ENCODE results near the gene S100B. TPM values are rescaled to one million over a fixed set of nuclear protein-coding genes. Genes with fewer than 3 reads are reported as not detected.

Gene S100B
- not detected in 2 replicates for total RNA-seq
- polyA plus RNA-seq: not detected in 2 replicates
- not detected in 2 replicates for polyA plus RNA-seq (2011; cell fraction: cytosol; rRNA removed)
- polyA plus RNA-seq (2011; cell fraction: nucleus; rRNA removed): not detected in 2 replicates
- not detected in 2 replicates for polyA plus RNA-seq (2012)
- polyA minus RNA-seq: not detected in 2 replicates
- not detected for polyA minus RNA-seq (2011; cell fraction: cytosol; rRNA and poly(A)+ RNA removed)
- polyA minus RNA-seq (2011; cell fraction: nucleus; rRNA and poly(A)+ RNA removed): not detected in 2 replicates
- percentile 17 among the genes with signal in this experiment for Bru-seq, nascent RNA
- BruChase-seq, experiment 1, labeled RNA remaining after a 6-hour chase: not detected
- BruChase-seq, experiment 2, labeled RNA remaining after a 2-hour chase: not detected
- long read RNA-seq: 0 reads

DNA sequence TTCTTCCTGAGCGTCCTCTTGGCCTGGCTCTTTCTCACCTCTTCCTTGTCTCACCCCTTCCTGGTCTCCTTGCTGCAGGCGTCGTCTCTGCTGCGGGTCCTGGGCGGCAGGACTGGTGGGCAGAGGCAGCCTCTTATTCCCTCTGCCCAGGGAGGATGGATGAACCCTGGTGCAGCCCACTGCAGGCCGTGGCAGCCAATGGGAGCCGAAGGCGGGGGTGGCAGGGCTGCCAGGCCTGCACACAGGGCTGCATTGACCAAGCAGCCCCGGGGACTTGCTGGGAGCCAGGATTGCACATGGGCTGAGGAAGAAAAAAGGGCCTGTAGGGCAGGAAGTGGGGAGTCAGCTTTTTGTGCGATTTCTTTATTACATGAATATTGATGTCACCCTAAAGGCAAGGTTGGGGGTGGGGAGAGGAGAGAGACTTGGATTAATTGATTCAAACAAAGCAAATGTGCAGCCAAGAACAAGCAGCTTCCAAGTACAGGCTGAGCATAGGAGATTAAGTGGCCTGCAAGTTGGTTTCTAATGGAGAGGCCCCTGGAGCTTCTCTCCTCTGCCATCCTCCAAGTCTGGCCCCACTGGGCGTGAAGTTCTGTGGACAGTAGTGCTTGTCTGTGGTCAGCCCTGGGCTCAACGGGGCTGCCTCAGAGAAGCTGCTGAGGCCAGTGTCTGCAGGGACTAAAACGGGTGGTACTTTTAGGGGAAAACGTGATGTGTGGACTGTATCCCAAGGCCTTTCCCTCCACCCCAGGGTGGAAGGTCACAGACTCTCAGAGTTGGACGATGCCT is at the start of gene S100B:
TSS of gene S100B (minus strand) at position 108 of the 792 bp plus-strand sequence. CDS start 2,667 bp downstream, outside the sequence.
- TF ChIP-seq MAX (IDR thresholded peaks at IDR 0.05; ENCODE audit: insufficient read depth, insufficient read length) (no peak), JUN (IDR thresholded peaks at IDR 0.05; ENCODE audit: borderline replicate concordance, insufficient read depth, insufficient read length, low read depth) (no peak), GATA2 (IDR thresholded peaks at IDR 0.05; ENCODE audit: insufficient read depth, insufficient read length, low read depth, low read length) (no peak), EZH2 (IDR thresholded peaks at IDR 0.05; ENCODE audit: borderline replicate concordance, low read depth, low read length, severe bottlenecking) (no peak), POLR2A (IDR thresholded peaks at IDR 0.05; ENCODE audit: low read depth, low read length) (no peak), FOS (IDR thresholded peaks at IDR 0.05; ENCODE audit: borderline replicate concordance, insufficient read depth, low read length) (no peak), POLR2AphosphoS5 (IDR thresholded peaks at IDR 0.05; ENCODE audit: insufficient read depth, low read depth, low read length) (no peak), MYC (IDR thresholded peaks at IDR 0.05; ENCODE audit: low read depth, low read length) (no peak)
- TF ChIP-seq, protein P1, sequence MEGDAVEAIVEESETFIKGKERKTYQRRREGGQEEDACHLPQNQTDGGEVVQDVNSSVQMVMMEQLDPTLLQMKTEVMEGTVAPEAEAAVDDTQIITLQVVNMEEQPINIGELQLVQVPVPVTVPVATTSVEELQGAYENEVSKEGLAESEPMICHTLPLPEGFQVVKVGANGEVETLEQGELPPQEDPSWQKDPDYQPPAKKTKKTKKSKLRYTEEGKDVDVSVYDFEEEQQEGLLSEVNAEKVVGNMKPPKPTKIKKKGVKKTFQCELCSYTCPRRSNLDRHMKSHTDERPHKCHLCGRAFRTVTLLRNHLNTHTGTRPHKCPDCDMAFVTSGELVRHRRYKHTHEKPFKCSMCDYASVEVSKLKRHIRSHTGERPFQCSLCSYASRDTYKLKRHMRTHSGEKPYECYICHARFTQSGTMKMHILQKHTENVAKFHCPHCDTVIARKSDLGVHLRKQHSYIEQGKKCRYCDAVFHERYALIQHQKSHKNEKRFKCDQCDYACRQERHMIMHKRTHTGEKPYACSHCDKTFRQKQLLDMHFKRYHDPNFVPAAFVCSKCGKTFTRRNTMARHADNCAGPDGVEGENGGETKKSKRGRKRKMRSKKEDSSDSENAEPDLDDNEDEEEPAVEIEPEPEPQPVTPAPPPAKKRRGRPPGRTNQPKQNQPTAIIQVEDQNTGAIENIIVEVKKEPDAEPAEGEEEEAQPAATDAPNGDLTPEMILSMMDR (IDR thresholded peaks at IDR 0.05; ENCODE audit: extremely low read depth in 1 of 2, insufficient read depth in 1 of 2, low read depth in 1 of 2, low read length in 2 of 2): no peak
- no peak for DNase-seq (ENCODE audit: low read depth, low spot score)
- no TSS peak for BruUV-seq (replicated peaks)
- Histone ChIP-seq H3K79me2 (ENCODE audit: control insufficient read depth, insufficient read depth, low read length) (no peaks in the 10 kb centered on the region), H3K27ac (ENCODE audit: insufficient read depth, low read depth, low read length) (no peak within 1 kb of the TSS), H3K9me1 (replicated peaks; ENCODE audit: control insufficient read depth, extremely low read depth, insufficient read depth, low read length) (no peaks in the 10 kb centered on the region), H3K36me3 (ENCODE audit: control insufficient read depth in 2 of 2, extremely low read depth in 1 of 2, insufficient read depth in 2 of 2, low read length in 2 of 2) (no peaks in the 10 kb centered on the region), H3K9ac (replicated peaks; ENCODE audit: extremely low read depth, insufficient read depth, low read length) (no peak within 1 kb of the TSS), H3K9me3 (replicated peaks; ENCODE audit: control insufficient read depth, insufficient read depth, low read length) (no peaks in the 10 kb centered on the region), H3K4me2 (ENCODE audit: insufficient read depth, low read length) (no peak within 1 kb of the TSS), H2AFZ (ENCODE audit: low read depth, low read length) (no peak within 1 kb of the TSS), H4K20me1 (replicated peaks; ENCODE audit: control insufficient read depth, extremely low read depth, insufficient read depth, low read length) (no peaks in the 10 kb centered on the region), H3K27me3 (ENCODE audit: control insufficient read depth in 2 of 2, insufficient read depth in 2 of 2, low read length in 2 of 2) (peaks cover 14 to 20% of the 10 kb centered on the region in 2 experiments), H3K4me3 (replicated peaks in 1 of 3; ENCODE audit: insufficient read depth in 1 of 3, low read depth in 1 of 3, low read length in 3 of 3) (no peak within 1 kb of the TSS), H3K4me1 (ENCODE audit: control insufficient read depth, extremely low read depth, insufficient read depth, low read length) (no peaks in the 10 kb centered on the region)
- intact Hi-C loops (cut with micrococcal nuclease) (no loop called here), dilution Hi-C loops (cut with MboI; ENCODE audit: extremely low pct_ligation_motif_present, low sequenced_read_pairs) (no loop called here)
- ChIA-PET POLR2A (no interaction called here), CTCF (no interaction called here)
- FAIRE-seq: no peak

Data from endothelial cell of umbilical vein (primary cell).